HUDEP-2 (cell line): ENCODE measurements around the gene ZNF280B.
A peak's percentile ranks its signal among the peaks of the same experiment; 100 is the strongest.

Experiments
- DNase-seq, 76 experiments: peaks; one replicate each; lab custom pipeline; 2025; ENCODE audit not compliant: unreplicated experiment in 76 of 76; lab: John Stamatoyannopoulos, UW

Gene ZNF280B

DNA sequence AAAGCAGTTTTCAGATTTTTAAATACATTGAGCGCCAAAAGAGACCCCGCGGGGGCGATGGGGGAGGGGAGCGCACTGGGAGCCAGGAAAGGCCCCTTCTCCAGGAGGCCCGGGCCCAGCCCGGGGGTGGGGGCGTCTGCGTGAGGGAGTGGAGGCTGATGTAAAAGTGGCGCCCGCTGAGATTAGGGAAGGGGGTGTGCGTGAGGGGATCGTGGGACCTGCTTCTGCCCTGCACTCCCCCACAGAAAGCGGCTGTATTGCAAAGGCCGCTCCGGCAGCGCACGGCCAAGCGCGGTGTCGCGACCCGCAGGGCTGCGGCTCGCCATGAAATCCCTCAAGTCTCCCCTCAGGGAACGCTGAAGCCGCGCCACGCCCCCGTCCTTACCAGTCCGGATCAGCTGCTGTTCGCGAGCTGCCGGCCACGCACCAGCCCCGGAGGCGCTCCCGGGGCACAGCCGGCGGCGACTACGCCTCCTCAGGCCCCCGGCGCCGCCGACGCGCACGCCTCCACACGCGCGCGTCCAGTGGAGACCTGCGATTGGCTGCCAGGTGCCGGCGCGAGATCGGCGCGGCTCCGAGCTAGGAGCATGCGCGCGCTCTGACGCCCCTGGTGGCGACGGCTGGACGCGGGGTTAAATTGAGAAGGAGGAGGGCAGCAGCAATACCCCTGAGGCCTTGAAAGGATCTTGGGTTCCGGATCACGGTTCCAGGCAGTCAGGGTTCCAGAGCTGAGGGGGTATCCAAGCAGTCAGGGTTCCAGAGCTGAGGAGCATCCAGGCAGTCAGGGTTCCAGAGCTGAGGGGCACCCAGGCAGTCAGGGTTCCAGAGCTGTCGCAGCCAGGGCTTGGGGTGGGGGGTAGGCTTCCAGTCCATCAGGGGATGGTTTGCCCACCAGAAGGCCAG lies at the start of gene ZNF280B:
Gene ZNF280B (minus strand): TSS at position 469 of the 903 bp plus-strand sequence. CDS start 19,344 bp downstream, outside the sequence.
- peak in 74 of 76 experiments; percentile 6 to 87 (median 72) for DNase-seq

DNA sequence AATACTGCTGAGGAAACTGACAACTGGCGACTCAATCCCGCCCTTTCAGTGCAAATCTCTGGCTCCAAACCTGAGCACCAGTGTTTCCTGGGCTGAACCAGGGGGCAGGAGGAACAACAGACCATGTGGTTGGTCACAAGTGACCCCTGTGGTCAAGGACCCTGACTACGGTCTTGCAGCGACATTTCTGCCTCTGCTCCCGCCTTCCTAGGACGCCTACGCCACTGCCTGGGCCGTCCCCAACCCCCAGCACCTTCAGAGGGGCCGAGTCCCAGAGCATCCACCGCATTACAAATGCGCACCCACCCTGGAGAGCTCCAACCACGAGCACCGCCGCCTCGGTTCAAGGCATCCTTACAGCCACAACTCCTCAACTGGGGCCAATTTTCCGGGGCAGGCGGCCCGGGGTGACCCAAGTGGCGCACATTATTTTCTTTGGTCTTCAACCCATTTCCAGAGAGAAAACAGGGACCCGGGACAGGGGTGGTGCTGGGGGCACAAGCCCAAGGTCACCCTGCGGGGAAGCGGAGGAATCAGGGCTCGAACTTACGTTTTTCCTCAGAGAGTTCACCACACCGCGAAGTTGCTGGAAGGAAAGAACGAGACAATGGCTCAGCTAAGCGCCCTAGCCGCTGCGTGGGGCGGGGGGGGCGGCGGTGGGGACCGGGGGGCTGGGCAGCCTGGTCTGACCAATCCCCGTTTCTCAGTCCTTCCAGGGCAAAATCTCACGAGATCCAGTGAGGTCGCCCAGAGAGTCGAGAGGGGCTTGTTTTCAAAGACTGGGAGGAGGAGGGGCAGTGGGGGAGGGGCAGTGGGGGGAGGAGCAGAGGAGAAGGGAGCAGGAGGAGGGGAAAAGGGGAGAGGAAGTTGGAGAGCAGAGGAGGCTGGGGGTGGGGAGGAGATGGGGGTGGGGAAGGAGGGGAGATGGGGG lies 48.7 kb upstream of the ZNF280B start:
- no peak for DNase-seq

DNA sequence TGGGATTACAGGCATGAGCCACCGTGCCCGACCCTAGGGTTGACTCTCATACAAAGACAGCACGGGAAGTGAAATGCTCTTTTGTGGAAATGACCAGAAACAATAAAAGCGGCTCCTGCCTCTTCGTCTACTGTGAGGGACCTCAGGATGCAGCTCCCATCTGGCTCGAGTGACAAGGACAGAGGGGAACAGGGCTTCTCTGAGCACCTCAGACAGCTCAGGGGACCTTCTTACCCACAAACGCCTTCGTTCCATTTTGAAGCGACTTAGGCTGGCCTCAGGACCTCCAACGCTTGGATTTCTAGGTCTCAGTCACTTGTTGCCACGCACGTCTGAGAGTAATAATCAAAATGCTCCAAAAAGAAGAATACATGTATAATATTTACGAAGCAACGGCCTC lies 48.0 kb upstream of the ZNF280B start:
- no peak for DNase-seq

DNA sequence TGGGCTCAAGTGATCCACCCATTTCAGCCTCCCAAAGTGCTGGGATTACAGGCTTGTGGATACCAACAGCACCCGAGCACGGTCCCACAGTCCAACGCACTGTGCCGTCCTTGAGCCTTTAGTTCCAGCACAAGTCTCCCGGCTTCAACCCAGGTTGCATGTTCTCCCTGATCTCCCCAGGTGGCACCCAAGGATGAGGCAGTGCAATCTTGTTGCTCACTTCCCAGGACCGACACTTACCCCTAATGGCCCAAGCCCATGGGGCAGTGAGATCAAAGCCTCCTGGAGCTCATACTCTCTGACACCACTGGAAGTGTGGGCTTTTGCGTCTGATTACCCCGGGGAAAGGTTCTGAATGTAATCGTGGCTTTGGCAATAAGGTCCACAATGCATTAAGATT lies 47.1 kb upstream of the ZNF280B start:
- no peak for DNase-seq

DNA sequence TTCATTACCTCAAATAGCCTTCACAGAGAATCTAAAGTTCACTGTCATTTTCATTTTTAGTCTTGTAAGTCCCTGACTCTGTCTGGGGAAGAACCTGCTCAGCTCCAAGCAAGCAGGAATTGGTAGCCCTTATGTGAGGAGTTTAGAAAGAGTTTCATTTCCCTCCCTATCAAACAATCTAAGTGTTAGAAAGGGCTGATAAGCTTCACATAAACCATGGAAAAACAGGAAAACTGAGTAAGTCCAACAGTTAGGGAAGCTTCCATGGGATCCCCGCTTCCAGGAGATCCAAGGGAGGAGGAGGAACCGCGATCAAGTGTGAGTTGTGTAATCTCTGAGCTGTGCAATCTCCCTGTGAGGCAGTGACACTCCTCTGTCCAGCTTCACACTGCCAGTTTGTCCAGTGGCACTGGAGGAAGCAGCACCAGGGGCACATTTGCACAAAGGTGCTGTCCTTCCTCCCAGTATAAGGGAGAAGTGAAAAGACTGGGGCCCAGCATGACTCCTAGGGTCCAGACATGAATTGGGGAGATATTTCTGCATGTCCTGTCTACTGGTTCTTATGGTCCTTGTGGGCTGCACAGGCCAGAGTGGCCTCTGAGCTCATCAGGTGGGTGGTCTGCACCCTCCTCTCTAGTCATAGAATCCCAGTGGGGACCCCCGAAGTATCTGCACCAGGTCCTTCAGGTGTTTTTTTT lies 46.2 kb upstream of the ZNF280B start:
- no peak for DNase-seq

DNA sequence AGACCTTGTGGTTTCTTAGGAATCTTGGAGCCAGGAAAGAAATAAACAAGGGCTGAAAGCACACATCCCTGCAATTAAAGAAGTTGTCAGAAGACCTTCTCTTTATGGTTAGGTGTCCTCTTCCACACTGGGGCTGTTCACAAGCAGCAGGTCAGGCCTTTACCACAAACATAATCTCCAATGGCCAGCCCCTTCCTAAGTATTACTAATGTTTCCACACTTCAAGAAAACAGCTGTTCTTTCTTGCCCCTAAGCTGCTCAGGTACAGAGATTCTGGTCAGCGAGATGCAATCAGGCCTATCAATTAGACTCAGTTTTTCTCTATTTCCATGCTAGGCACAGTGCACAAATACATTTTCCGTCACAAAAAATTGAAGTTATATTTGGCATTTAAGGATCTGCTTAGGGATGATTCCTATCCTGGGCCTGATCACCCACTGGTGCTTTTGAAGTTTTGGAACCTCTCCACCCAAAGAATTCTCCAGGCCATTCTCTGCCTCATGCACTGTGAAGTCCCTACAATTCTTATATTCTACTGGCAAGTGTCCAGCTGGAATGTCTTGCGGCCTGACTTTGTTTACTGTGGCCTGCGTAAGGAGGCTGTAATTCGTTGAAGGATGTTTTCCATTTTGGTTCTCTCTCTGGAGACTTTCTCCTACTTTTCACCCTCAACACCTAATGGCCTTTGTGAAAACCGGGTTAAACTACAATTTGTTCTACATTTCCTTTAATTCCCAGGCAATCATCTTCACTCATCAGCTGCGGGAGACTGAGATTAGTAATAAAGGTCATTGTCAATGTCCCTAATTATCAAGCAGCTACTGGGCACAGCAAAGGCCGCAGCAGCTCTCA lies 45.4 kb upstream of the ZNF280B start:
- no peak for DNase-seq

DNA sequence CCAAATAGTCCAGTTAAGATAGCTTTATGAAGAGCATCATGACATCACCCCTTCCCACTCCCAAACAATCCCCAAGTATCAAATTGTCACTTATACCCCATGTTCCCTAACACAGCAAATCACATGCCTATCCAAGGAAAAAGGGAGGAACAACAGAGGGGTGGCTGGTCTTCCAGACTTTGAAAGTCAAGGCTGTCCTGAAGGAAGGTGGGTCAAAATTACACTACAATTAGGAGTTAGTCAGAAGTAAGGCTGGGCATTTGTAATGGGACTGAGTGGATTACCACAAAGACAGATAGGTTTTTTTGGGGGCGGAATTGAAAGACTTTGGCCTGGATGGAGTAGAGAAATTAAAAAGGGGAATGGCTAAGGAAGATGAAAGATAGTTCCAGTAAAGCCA lies 44.6 kb upstream of the ZNF280B start:
- no peak for DNase-seq

- DNase-seq = peak in 8 of 76 experiments; percentile 1 to 30 (median 2)
These were observed 44.1 kb upstream of the ZNF280B start for GRCh38 chr22:22552630-22553029.

- DNase-seq = no peak
These were observed 42.4 kb upstream of the ZNF280B start for GRCh38 chr22:22550789-22551434.

GRCh38 chr22:22548910-22549309 lies 40.4 kb upstream of the ZNF280B start:
- no peak for DNase-seq

- DNase-seq = no peak
These were observed 39.8 kb upstream of the ZNF280B start for GRCh38 chr22:22548317-22548716.

DNA sequence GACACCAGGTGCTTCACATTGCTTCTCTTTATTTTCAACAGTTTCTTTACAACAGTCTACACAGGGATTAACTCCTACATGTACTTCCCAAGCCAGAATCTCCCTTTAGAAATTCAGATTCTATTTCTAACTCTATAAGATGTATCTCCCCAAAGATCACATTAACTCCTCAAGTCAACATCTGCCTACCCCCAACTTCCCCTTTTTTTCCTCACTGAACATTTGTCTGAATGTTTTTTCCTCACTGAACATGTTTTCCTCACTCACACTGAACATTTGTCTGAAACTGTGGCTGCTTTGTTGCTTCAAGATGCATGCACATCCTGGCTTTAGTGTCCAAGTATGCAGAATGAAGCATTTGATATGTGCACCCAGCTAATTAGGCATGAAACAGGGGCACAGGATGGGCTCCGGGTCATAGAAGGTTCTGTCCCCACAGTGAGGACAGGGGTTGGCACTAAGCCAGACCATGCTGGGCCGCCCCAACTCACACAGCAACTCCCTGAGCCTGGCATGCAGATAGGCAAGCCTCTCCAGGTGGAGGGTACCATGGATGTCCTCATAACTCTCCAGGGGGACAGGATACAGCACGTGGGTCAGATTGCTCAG lies 39.3 kb upstream of the ZNF280B start:
- no peak for DNase-seq

- no peak for DNase-seq
These were observed 38.7 kb upstream of the ZNF280B start for GRCh38 chr22:22547226-22547625.

- no peak for DNase-seq
These were observed 37.9 kb upstream of the ZNF280B start for GRCh38 chr22:22546490-22546889.

DNA sequence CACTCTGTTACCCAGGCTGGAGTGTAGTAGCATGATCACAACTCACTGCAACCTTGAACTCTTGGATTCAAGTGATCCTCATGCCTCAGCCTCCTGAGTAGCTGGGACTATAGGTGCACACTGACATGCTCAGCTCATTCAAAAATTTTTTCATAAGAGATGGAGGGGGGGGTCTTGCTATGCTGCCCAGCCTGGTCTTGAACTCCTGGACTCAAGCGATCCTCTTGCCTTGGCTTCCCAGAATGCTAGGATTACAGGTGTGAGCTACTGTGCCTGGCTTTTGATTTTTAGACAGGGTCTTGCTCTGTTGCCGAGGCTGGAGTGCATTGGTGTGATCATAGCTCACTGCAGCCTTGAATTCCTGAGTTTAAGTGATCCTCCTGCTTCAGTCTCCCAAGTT lies 36.5 kb upstream of the ZNF280B start:
- DNase-seq = no peak

- no peak for DNase-seq
These were observed 29.9 kb upstream of the ZNF280B start for GRCh38 chr22:22538226-22538989.

DNA sequence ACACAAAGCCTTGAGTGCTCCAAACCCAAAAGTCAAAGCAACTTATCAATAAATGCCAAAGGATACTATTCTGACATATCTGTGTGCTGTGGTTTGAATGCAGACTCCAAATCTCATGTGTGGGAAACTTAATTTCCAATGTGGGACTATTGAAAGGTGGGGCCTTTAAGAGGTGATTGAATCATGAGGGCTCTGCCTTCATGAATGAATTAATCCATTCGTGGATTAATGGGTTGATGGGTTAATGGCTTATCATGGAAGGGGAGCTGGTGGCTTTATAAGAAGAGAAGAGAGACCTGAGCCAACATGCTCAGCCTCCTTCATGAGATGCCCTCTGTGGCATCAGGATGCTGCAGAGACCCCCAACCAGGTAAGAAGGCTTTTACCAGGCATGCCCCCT lies 28.4 kb upstream of the ZNF280B start:
- no peak for DNase-seq

DNA sequence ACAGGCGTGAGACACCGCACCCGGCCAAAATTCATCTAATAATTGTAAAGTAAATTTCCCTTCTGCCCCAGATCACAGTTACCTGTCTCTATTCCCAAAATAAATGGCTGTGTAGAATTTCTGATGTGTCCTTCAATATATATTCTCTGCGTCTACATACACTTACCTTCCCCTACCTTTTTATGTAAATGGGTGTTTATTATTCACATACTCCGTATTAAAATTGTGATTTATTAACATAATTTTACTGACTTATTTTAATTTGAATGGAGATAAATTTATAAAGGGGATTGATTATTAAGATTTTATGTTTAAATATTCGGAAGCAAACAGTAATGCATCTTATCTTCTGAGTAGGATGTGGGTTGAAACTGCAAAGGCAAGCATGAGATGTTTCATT lies 28.0 kb upstream of the ZNF280B start:
- no peak for DNase-seq
